NCI-H1417 treated with DMSO at 0.1 percent for 48 hours (cell line): ENCODE data around the gene PKP4.
"Not testable (repeated sequence)": the region's sequence is repeated elsewhere in the genome, so short reads cannot be mapped to it uniquely, and the experiment has no call there.

Experiments used
- DNase-seq: peaks from one replicate; lab custom pipeline; 2025; lab: John Stamatoyannopoulos, UW

Gene PKP4

DNA sequence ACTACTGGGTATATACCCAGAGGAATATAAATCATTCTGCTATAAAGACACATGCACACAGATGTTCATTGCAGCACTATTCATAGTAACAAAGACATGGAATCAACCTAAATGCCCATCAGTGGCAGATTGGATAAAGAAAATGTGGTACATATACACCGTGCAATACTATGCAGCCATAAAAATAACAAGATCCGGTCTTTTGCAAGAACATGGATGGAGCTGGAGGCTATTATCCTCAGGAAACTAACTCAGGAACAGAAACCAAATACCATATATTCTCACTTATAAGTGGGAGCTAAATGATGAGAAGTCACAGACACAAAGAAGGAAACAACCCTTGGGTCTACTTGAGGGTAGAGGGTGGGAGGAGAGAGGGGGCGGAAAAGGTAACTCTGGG, 16.5 kb downstream of the PKP4 start:
- not testable (repeated sequence) for DNase-seq

- DNase-seq: no peak
These were observed 17.1 kb downstream of the PKP4 start for GRCh38 chr2:158473719-158474392.

GRCh38 chr2:158474526-158475011, 17.8 kb downstream of the PKP4 start:
- not testable (repeated sequence) for DNase-seq

DNA sequence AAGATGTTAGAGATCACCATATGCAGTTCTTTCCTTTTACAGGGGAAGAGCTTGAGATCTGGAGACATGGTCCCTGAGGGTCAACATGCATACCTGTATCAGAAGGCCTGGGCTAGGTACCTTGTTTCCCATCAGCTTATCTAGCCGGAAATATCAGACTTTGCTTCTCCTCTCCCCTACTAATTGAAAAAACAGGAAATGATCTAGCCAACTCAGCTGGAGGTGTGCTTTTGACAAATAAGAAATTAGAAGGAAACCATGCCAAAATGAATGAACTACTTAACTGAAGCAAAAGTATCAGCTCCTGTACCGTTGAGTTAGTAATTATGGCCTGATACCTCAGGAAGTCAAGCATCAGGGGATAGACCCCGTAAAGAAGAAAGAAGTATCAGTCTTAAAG, 20.4 kb downstream of the PKP4 start:
- no peak for DNase-seq

- no peak for DNase-seq
These were observed 21.5 kb downstream of the PKP4 start for GRCh38 chr2:158478237-158478636.

DNA sequence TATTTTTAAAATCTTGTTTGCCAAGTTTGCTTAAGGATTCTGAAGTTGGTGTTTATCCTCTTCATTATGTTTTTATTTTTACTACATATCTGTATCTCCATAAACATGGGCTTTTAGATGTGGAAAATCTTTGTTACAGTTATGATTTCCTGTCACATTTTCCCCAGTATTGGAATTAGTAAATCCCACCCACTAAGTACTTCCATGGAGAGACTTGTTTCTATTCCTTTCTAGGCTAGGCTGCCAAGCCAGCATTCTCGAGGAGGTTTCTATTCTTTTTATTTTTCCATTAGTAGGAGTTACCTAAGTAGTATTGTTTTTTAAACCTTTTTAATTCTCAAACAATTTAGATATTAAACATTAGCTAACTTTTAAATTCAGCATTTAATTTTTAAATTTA, 22.1 kb downstream of the PKP4 start:
- DNase-seq: no peak

GRCh38 chr2:158481116-158481515, 24.4 kb downstream of the PKP4 start:
- no peak for DNase-seq

GRCh38 chr2:158482594-158482993, 25.8 kb downstream of the PKP4 start:
- DNase-seq: no peak

- no peak for DNase-seq
These were observed 28.3 kb downstream of the PKP4 start for GRCh38 chr2:158484892-158485556.

DNA sequence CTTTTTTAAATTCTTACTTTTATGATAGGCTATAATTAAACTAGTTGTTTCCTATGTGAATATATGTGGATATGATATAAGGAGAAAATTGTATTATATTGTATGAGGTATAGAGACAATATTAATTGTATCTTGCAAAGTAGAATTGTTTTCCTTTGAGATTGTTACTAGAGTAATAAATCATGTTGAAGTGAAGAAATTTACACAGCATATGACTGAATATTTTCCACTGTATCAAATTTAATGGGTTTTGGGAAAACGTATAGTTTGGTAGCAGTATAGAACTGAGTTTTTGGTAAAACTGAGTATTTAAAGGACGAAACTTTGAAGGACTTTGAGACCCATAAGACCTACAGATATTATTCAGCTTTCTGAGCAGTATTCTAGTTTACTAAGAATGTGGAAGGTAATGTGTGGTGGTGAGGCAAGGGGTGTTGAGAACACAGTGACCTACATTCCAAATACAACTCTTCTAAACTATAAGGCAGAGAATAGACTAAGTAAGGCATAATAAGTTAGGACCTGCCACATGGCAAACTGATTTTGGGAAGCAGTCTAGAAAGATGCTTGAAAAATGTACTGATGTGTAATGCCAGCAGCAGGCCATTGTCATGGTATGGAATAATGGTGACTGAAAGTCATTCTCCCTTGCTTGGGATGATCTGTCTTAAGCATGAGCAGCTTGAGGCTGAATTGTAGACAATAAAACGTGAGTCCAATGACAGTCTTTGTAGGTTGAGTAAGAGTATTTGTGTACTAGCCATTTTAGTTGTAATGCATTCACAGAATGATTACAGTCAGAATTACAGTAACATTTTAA, 29.6 kb downstream of the PKP4 start:
- DNase-seq: no peak

DNA sequence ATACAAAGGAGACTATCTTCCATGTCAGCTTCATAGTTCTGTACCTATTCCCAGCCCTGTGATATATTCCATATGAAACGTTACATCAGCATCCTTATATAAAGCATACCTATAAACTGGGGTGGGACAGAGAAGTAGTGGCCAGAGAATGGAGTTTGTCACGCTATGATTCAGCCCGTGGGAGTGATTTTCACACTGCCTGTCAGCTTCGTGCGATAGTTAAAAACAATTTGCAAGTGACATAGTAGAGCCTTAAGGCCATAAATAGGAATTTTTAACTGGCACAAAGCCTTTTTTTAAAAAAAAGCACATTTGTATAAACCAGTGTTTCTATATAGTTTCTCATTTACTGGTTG, 30.2 kb downstream of the PKP4 start:
- no peak for DNase-seq

- DNase-seq: no peak
These were observed 30.7 kb downstream of the PKP4 start for GRCh38 chr2:158487419-158487818.

DNA sequence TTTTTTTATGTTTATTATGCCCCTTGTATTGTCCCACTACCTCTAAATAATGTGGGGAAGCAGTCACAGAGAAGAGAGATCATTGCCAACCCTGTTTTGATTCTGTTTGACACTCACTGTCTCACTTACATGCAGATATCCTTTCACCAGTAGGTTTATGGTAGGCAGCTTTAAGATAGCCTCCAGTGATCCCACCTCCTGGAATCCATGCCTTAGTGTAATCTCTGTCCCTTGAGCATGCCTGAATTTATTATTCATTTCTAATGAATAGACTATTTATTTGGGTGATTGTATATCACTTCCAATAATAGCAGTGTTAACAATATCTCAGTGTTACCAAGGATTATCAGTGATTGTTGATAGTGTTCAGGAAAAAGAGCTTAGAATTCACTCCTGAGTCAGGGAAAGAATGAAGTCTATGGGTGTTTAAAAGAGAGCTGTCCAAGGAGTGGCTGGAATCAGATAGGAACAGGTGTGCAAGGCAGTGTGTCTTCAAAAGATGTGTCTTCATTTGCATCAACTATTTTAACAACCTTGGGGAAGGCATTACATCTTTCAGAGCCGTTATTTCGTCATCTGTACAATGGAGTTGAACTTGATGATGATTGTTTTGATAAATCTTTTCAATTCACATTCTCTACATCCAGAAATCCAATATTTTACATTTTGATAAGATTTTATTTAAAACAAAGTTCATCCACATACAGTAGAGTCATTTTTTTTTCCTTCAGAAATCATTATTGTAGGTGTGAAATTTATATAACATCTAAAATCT, 31.9 kb downstream of the PKP4 start:
- DNase-seq: no peak

GRCh38 chr2:158489366-158490112, 32.8 kb downstream of the PKP4 start:
- no peak for DNase-seq

DNA sequence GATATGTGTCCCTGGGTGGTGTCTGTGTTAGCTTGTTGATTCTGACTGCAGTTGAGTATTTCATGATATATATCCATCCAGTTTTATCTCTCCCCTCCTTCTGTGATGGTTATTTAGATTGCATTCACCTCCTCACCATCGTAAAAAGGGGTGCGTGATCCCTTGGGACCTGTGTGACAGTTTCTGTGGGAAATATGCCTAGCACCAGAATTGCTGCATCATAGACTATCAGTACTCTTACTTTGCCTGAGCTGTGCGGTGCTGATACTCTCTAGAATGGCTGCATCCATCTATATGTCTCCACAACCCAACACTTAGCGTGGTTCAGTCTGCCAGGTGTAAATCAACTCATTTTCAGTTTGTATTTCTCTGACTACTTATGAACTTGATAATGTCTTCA, 34.3 kb downstream of the PKP4 start:
- DNase-seq: no peak

GRCh38 chr2:158493458-158493857, 36.7 kb downstream of the PKP4 start:
- no peak for DNase-seq

GRCh38 chr2:158495175-158495574, 38.4 kb downstream of the PKP4 start:
- DNase-seq: no peak

DNA sequence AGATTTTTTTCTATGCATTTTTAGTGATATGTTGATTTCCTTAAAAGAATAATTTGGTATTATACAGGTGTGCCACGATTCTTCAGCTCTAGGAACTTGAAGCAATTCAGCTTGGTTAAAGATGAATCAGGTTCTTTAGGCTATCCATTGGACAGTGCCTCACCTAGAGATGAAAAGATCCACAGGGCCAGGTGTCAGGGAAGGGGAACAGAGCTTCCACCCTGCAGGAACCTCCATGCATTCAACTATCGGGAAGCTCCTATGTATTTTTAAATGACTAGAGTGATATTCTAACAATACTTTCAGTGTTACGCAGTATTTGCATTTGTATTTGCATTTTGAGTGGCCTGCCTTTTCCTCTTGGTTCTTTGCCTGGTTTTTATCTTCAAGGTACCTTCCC, 40.2 kb downstream of the PKP4 start:
- no peak for DNase-seq

DNA sequence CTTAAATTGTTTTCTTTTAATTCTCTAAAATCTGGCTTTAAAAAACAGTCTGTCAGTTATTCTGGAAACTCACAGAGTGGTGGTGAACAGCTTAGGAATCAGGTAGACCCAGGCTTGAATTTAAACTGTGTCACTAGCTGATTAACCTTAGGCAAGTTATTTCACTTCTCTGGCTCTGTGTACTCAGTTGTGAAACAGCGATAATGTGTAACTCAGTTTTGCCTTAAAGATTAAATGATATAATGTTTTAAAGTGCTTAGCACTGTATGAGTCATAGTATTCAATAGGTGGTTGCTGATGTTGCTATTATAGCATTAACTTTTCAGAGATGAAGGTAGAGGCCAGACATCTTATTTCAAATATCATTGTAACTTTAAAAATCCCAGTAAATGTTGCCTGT, 40.7 kb downstream of the PKP4 start:
- DNase-seq: no peak

DNA sequence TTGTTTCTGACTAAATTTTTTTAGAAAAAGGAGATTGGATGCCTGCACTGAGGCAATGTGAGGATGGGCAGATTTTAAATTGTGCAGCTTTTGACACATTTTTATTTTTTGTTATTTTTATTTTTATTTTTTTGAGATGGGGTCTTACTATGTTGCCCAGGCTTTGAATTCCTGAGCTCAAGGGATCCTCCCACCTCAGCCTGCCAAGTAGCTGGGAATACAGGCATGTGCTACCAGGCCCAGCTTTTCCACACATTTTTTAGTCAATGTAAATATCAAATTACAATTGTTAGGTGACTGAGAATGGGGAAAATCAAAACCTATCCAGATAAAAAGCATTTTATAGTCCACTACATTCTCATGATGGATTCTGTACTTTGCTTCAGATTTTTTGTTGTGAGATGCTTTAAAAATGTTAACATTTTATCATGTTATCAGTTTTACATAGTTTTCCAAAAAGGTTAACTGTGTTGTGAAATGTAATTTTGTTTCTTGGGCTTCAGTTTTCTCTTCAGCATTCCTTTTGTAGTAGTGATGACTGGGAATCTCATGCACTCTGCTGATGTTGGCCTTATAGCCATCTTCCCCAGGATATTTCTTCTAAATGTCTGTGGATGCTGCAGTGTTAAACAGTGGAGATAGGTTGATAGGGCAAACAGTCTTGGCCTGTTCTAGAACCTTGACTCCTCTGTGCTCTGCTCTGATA, 41.4 kb downstream of the PKP4 start:
- DNase-seq: no peak

DNA sequence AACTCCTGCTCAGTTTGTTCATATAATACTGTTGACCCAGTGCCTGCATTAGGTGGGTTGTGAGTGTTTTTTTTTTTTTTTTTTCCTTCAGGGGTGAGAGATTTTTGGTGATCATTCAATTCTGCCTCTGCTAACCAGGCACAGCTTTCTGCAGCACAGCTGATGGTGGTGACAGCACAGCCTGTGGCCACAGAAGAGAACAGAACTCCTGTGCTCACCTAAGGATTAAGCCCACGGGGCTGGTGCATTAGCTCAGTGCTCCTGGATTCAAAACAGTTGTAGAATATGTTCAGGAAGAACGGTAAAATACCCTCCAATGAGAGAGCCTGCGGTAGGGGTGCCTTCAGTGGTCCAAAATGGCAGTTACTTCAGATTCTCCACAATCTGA, 42.0 kb downstream of the PKP4 start:
- DNase-seq: no peak
